Neutrophil (primary cell): ENCODE results near the gene HNRNPUL2.

Source experiments
- H3K27ac ChIP-seq: fragments of 200-600 bp; sonication (generic); 2 replicates; pipeline ENCODE4 v1.5.1; 2016; ENCODE audit warnings: mild to moderate bottlenecking, moderate library complexity
- H3K27me3 ChIP-seq: fragments of 200-600 bp; sonication (generic); 2 replicates; pipeline ENCODE4 v1.6.0; 2016; ENCODE audit warnings: mild to moderate bottlenecking
- H3K36me3 ChIP-seq: fragments of 200-600 bp; sonication (generic); 2 replicates; pipeline ENCODE4 v1.5.1; 2017
- H3K4me1 ChIP-seq, 2 experiments: fragments of 200-600 bp in 1 of 2; sonication (generic) in 1 of 2; 1 replicate in 1 of 2; 2 replicates in 1 of 2; pipeline versions ENCODE4 v1.5.1 to v1.6.1; 2013 to 2016; ENCODE audit warnings: low read depth in 1 of 2, low read length in 1 of 2, mild to moderate bottlenecking in 1 of 2, moderate library complexity in 1 of 2; ENCODE audit not compliant: control insufficient read depth in 1 of 2, insufficient read depth in 1 of 2
- H3K4me3 ChIP-seq, 2 experiments: fragments of 200-600 bp in 1 of 2; sonication (generic) in 1 of 2; 1 replicate in 1 of 2; 2 replicates in 1 of 2; pipeline ENCODE4 v1.5.1; 2013 to 2016; ENCODE audit warnings: low read depth in 1 of 2, low read length in 1 of 2, mild to moderate bottlenecking in 1 of 2, moderate library complexity in 1 of 2
- H3K9me3 ChIP-seq: fragments of 200-600 bp; sonication (generic); 2 replicates; pipeline ENCODE4 v1.5.1; 2016
- CTCF ChIP-seq: fragments of 200-600 bp; sonication (generic); IDR thresholded peaks from 2 replicates; pipeline ENCODE4 v1.5.1; 2016; ENCODE audit warnings: antibody characterized with exemption

HNRNPUL2 gene

GRCh38 chr11:62724171-62724570, 3.1 kb downstream of the HNRNPUL2 start:
- Histone ChIP-seq H3K4me3 (no peak overlapping the region), H3K36me3 (peaks cover 51% of the 10 kb centered on the region), H3K9me3 (peaks cover 5% of the 10 kb centered on the region), H3K27ac (peak overlapping the region; percentile 11), H3K27me3 (no peaks in the 10 kb centered on the region), H3K4me1 (peaks cover 33 to 37% of the 10 kb centered on the region in 2 experiments)
- TF ChIP-seq CTCF, result no peak

- Histone ChIP-seq H3K27ac (no peak overlapping the region), H3K4me1 (peaks cover 25 to 29% of the 10 kb centered on the region in 2 experiments), H3K4me3 (no peak overlapping the region), H3K36me3 (peaks cover 72% of the 10 kb centered on the region), H3K27me3 (no peaks in the 10 kb centered on the region), H3K9me3 (peaks cover 5% of the 10 kb centered on the region)
- TF ChIP-seq CTCF, result no peak
Measured at GRCh38 chr11:62721994-62722393, 5.3 kb downstream of the HNRNPUL2 start.

GRCh38 chr11:62719302-62719978, 7.8 kb downstream of the HNRNPUL2 start:
- TF ChIP-seq CTCF, result no peak
- H3K9me3 ChIP-seq, result peaks cover 5% of the 10 kb centered on the region
- no peak overlapping the region for H3K27ac ChIP-seq
- no peaks in the 10 kb centered on the region for H3K27me3 ChIP-seq
- H3K4me3 ChIP-seq, result no peak overlapping the region
- H3K4me1 ChIP-seq, result peaks cover 5 to 10% of the 10 kb centered on the region in 2 experiments
- peaks cover 98% of the 10 kb centered on the region for H3K36me3 ChIP-seq

- H3K27ac ChIP-seq, result no peak overlapping the region
Measured at GRCh38 chr11:62716816-62717215, 10.4 kb downstream of the HNRNPUL2 start.

GRCh38 chr11:62716206-62716605, 11.1 kb downstream of the HNRNPUL2 start:
- peaks cover 96% of the 10 kb centered on the region for H3K36me3 ChIP-seq
- no peaks in the 10 kb centered on the region for H3K27me3 ChIP-seq
- no peaks in the 10 kb centered on the region for H3K9me3 ChIP-seq
- no peaks in the 10 kb centered on the region for H3K4me1 ChIP-seq
- H3K27ac ChIP-seq, result no peak overlapping the region
- no peak for TF ChIP-seq CTCF
- H3K4me3 ChIP-seq, result no peak overlapping the region

More at GRCh38 chr11:62716816-62717215, 10.4 kb downstream of the HNRNPUL2 start:
- Histone ChIP-seq H3K4me1 (no peaks in the 10 kb centered on the region), H3K9me3 (peaks cover 2% of the 10 kb centered on the region), H3K4me3 (no peak overlapping the region), H3K36me3 (peaks cover 97% of the 10 kb centered on the region), H3K27me3 (no peaks in the 10 kb centered on the region)
- TF ChIP-seq CTCF, result no peak
